ENCODE measurements around the gene MS4A14. TPM values are rescaled to one million over a fixed set of nuclear protein-coding genes. Genes with fewer than 3 reads are reported as not detected.

MS4A14 gene, protein sequence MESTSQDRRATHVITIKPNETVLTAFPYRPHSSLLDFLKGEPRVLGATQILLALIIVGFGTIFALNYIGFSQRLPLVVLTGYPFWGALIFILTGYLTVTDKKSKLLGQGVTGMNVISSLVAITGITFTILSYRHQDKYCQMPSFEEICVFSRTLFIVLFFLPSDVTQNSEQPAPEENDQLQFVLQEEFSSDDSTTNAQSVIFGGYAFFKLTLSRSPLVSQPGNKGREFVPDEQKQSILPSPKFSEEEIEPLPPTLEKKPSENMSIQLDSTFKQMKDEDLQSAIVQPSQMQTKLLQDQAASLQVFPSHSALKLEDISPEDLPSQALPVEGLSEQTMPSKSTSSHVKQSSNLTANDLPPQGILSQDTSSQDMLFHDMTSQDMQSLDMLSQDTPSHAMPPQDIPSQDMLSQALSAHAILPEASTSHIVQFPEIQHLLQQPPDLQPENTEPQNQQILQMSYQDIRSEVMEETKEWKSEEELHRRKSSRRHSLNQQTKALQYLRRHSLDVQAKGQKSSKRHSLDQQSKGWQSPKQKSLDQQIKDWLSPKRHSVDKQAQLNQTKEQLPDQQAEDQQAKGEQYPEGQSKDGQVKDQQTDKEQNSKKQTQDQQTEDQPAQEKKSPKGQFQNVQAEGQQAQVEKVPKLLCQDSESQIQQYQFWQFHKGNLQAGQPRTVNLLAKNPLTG
- not detected in 2 replicates for total RNA-seq

DNA sequence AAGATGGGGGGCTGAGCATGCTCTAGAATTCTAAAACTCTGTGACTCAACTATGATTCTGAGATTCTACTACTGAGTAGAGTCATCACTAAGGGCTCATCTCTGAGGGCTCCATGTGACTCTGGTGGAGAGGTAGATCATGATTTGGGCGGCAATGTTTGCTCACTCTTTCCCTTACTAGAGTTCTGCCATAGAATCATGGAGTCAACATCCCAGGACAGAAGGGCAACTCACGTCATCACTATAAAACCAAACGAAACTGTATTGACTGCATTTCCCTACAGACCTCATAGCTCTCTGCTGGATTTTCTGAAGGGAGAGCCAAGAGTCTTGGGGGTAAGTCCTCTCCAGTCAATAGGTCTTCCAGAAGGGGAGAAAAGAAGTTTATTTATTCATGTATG lies at the start of gene MS4A14:
MS4A14 (plus strand) TSS at position 78 of the 400 bp plus-strand sequence; CDS start at position 198, 120 bp downstream.

DNA sequence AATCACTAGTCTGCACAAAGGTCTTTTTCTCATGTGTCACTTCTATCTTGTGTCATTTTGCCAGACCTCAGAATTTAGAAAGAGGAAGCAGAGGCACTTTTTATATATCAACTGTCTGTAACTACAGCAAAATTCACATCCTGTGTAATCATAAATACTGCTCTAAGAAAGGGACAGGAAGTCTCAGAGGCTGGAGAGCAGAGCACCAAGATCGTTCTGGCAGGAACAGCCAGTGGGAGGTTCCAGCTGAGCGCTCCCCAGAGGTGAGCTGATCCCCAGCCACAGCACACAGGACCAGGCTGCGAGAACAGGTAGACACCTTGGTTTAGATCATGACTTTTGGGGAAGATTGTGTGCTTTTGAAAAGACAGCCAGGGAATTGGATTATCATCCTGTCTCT lies 17.9 kb upstream of the MS4A14 start, which contains the start of gene MS4A7:
MS4A7 (plus strand) TSS at position 179 of the 400 bp plus-strand sequence. CDS start 4,610 bp downstream, outside the sequence.

DNA sequence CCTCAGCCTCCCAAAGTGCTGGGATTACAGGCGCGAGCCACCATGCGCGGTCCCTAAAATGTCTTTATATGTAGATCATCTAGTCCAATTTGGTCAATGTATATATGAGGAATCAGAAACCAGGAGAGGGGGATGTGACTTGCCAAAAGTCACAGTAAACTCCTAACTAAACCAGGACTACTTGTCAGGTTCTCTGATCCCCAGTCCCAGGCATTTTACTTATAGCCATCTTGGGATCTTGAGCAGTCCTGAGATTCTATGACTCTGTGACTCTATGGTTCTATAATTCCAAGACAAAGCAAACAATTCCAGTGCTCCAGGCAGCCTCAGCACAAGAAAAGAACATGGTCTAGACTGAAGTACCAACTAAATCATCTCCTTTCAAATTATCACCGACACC lies 33.0 kb downstream of the MS4A14 start, which contains the start of gene MS4A5:
MS4A5 (plus strand) TSS at position 301 of the 400 bp plus-strand sequence. CDS start 103 bp downstream, outside the sequence.

DNA sequence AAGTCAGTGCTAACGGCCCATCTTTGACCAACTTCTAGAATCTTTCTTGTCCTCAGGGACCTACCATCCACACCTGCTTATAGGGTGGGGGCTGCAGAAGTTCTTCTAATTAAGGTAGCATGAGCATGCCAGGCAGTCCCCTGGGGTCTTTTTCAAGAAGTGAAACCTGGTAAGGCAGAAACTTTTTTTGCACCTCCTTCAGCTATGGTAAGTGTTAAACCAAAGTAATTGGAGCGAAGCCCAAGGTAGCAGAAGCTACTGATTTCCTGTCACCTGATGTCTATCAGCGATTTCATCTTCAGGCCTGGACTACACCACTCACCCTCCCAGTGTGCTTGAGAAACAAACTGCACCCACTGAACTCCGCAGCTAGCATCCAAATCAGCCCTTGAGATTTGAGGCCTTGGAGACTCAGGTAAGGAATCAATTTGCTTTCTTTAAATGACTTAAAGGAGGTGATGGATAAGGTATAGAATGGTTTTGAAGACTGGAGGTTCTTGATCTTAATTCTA lies 59.3 kb downstream of the MS4A14 start, which contains the start of gene MS4A1:
MS4A1 (plus strand) TSS at position 317 of the 512 bp plus-strand sequence. CDS start 6,528 bp downstream, outside the sequence.

Other genes with a start within 250 kb of the MS4A14 start
- not detected in 2 replicates for gene MS4A6A, start 213.4 kb upstream of the MS4A14 start, total RNA-seq
- gene MS4A4E, start 153.3 kb upstream of the MS4A14 start, total RNA-seq, result not detected in 2 replicates
- gene MS4A4A, start 115.8 kb upstream of the MS4A14 start, total RNA-seq, result not detected in 2 replicates
- not detected in 2 replicates for gene MS4A6E, start 69.2 kb upstream of the MS4A14 start, total RNA-seq
- gene MS4A7, start 17.9 kb upstream of the MS4A14 start, total RNA-seq, result not detected in 2 replicates
- not detected in 2 replicates for gene MS4A5, start 33.1 kb downstream of the MS4A14 start, total RNA-seq
- not detected in 2 replicates for gene MS4A1, start 59.4 kb downstream of the MS4A14 start, total RNA-seq
- gene MS4A12, start 96.3 kb downstream of the MS4A14 start, total RNA-seq, result not detected in 2 replicates
- gene MS4A13, start 118.9 kb downstream of the MS4A14 start, total RNA-seq, result not detected in 2 replicates

Measured in cardiac ventricle fibroblast (primary cell).